Measurements from ENCODE around the gene TNIK.

DNA sequence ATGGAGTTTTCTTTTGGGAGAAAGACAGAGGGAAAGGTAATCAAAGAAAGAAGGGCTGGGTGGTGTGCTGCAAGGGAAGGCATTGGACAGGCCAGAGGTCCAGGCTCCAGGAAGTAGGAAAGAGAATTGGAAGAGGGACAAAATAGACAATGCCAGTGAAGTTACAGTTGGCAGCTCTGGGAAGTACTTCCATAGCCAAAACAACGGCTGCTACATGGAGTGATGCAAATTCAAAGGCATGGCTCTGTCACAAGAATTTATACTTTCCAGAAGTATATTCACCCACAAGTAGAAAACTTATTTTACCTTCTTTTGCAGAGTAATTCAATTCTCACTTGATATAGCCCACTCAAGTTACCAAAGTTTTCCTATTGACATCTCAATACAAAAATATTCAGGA, 191.5 kb downstream of the TNIK start:
- TF ChIP-seq POLR2A (IDR thresholded peaks at IDR 0.05), result no peak
- TF ChIP-seq, protein P1, sequence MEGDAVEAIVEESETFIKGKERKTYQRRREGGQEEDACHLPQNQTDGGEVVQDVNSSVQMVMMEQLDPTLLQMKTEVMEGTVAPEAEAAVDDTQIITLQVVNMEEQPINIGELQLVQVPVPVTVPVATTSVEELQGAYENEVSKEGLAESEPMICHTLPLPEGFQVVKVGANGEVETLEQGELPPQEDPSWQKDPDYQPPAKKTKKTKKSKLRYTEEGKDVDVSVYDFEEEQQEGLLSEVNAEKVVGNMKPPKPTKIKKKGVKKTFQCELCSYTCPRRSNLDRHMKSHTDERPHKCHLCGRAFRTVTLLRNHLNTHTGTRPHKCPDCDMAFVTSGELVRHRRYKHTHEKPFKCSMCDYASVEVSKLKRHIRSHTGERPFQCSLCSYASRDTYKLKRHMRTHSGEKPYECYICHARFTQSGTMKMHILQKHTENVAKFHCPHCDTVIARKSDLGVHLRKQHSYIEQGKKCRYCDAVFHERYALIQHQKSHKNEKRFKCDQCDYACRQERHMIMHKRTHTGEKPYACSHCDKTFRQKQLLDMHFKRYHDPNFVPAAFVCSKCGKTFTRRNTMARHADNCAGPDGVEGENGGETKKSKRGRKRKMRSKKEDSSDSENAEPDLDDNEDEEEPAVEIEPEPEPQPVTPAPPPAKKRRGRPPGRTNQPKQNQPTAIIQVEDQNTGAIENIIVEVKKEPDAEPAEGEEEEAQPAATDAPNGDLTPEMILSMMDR (IDR thresholded peaks at IDR 0.05), result no peak

Data from breast epithelium (tissue), 3 donors.